ENCODE data around the gene INSL4.

INSL4 gene

GRCh38 chr9:5231212-5231611 is at the start of gene INSL4:
TSS of gene INSL4 (plus strand) at chr9:5231419. CDS start at chr9:5231524, 105 bp downstream.
- no peak for DNase-seq

GRCh38 chr9:5184776-5185175 is 46.4 kb upstream of the INSL4 start:
- DNase-seq = no peak

GRCh38 chr9:5185220-5185840 is 45.9 kb upstream of the INSL4 start, which contains the start of gene INSL6:
TSS of gene INSL6 (minus strand) at chr9:5185639. CDS start at chr9:5185602, 37 bp downstream.
- no peak for DNase-seq

- peak; percentile 65 for DNase-seq
These were observed 44.6 kb upstream of the INSL4 start for GRCh38 chr9:5186416-5187169.

- DNase-seq = no peak
These were observed 42.9 kb upstream of the INSL4 start for GRCh38 chr9:5188060-5188984.

GRCh38 chr9:5191985-5192384 is 39.2 kb upstream of the INSL4 start:
- no peak for DNase-seq

- DNase-seq = no peak
These were observed 37.9 kb upstream of the INSL4 start for GRCh38 chr9:5193345-5193744.

GRCh38 chr9:5195463-5195862 is 35.8 kb upstream of the INSL4 start:
- DNase-seq = no peak

GRCh38 chr9:5205071-5205470 is 26.1 kb upstream of the INSL4 start:
- DNase-seq = no peak

GRCh38 chr9:5230554-5230953 is 665 bp upstream of the INSL4 start:
- no peak for DNase-seq

- no peak for DNase-seq
These were observed 32.4 kb downstream of the INSL4 start for GRCh38 chr9:5263351-5264218.

GRCh38 chr9:5264219-5264595 is 33.0 kb downstream of the INSL4 start:
- no peak for DNase-seq

- DNase-seq = no peak
These were observed 34.7 kb downstream of the INSL4 start for GRCh38 chr9:5265939-5266338.

GRCh38 chr9:5269249-5269715 is 38.1 kb downstream of the INSL4 start:
- DNase-seq = no peak

GRCh38 chr9:5274770-5275169 is 43.6 kb downstream of the INSL4 start:
- DNase-seq = no peak

- DNase-seq = no peak
These were observed 47.3 kb downstream of the INSL4 start for GRCh38 chr9:5278486-5278885.

Measured in NCI-H146 (cell line).